ENCODE data around the gene PFDN1.

PFDN1 gene

GRCh38 chr5:140295414-140295813, 7.5 kb downstream of the PFDN1 start:
- peak; percentile 97 for DNase-seq (ENCODE audit: low spot score)

- no peak for DNase-seq (ENCODE audit: low spot score)
Measured at GRCh38 chr5:140294753-140295152, 8.1 kb downstream of the PFDN1 start.

- no peak for DNase-seq (ENCODE audit: low spot score)
Measured at GRCh38 chr5:140293849-140294100, 9.1 kb downstream of the PFDN1 start.

GRCh38 chr5:140293091-140293848, 9.6 kb downstream of the PFDN1 start:
- no peak for DNase-seq (ENCODE audit: low spot score)

GRCh38 chr5:140292212-140293036, 10.5 kb downstream of the PFDN1 start:
- DNase-seq (ENCODE audit: low spot score), result no peak

- no peak for DNase-seq (ENCODE audit: low spot score)
Measured at GRCh38 chr5:140287801-140288521, 14.9 kb downstream of the PFDN1 start.

- no peak for DNase-seq (ENCODE audit: low spot score)
Measured at GRCh38 chr5:140286424-140286823, 16.5 kb downstream of the PFDN1 start.

- DNase-seq (ENCODE audit: low spot score), result no peak
Measured at GRCh38 chr5:140284013-140284412, 18.9 kb downstream of the PFDN1 start.

GRCh38 chr5:140282266-140282665, 20.6 kb downstream of the PFDN1 start:
- DNase-seq (ENCODE audit: low spot score), result no peak

GRCh38 chr5:140275837-140276236, 27.1 kb downstream of the PFDN1 start:
- no peak for DNase-seq (ENCODE audit: low spot score)

- no peak for DNase-seq (ENCODE audit: low spot score)
Measured at GRCh38 chr5:140273401-140273877, 29.5 kb downstream of the PFDN1 start.

GRCh38 chr5:140270008-140270407, 32.9 kb downstream of the PFDN1 start:
- DNase-seq (ENCODE audit: low spot score), result no peak

- DNase-seq (ENCODE audit: low spot score), result no peak
Measured at GRCh38 chr5:140267559-140268018, 35.3 kb downstream of the PFDN1 start.

- DNase-seq (ENCODE audit: low spot score), result no peak
Measured at GRCh38 chr5:140267201-140267540, 35.7 kb downstream of the PFDN1 start.

GRCh38 chr5:140266471-140267200, 36.3 kb downstream of the PFDN1 start:
- DNase-seq (ENCODE audit: low spot score), result no peak

- DNase-seq (ENCODE audit: low spot score), result no peak
Measured at GRCh38 chr5:140265845-140266244, 37.1 kb downstream of the PFDN1 start.

- no peak for DNase-seq (ENCODE audit: low spot score)
Measured at GRCh38 chr5:140262839-140263238, 40.1 kb downstream of the PFDN1 start.

- no peak for DNase-seq (ENCODE audit: low spot score)
Measured at GRCh38 chr5:140262221-140262620, 40.7 kb downstream of the PFDN1 start.

GRCh38 chr5:140261403-140262171, 41.3 kb downstream of the PFDN1 start:
- DNase-seq (ENCODE audit: low spot score), result peak; percentile 91

- DNase-seq (ENCODE audit: low spot score), result no peak
Measured at GRCh38 chr5:140260089-140260656, 42.7 kb downstream of the PFDN1 start.

- peak; percentile 85 for DNase-seq (ENCODE audit: low spot score)
Measured at GRCh38 chr5:140259500-140259899, 43.4 kb downstream of the PFDN1 start.
